Forelimb muscle (tissue), 1 donor: ENCODE results near the gene TSFM. TPM values are rescaled to one million over a fixed set of nuclear protein-coding genes. Genes with fewer than 3 reads are reported as not detected.

Source experiments
- DNase-seq: peaks from one replicate; pipeline ENCODE4 v3.0.0-alpha.2; 2013; ENCODE audit warnings: low read depth
- polyA plus RNA-seq: library from polyadenylated mRNA; unstranded; fragments of 120-200 nt; gene quantifications from one replicate; pipeline ENCODE4 v1.2.1, GENCODE V29; 2013; ENCODE audit not compliant: insufficient read length

Gene TSFM
- polyA plus RNA-seq, 1 donor: 30.0 TPM

- DNase-seq: no peak
These were observed 2.9 kb upstream of the TSFM start for GRCh38 chr12:57779736-57780135.

GRCh38 chr12:57780284-57780897 is 2.2 kb upstream of the TSFM start:
- no peak for DNase-seq

GRCh38 chr12:57781244-57781643 is 1.3 kb upstream of the TSFM start:
- no peak for DNase-seq

GRCh38 chr12:57781801-57782200 is 786 bp upstream of the TSFM start:
- no peak for DNase-seq

- no peak for DNase-seq
These were observed 362 bp upstream of the TSFM start for GRCh38 chr12:57782243-57782607.

- no peak for DNase-seq
These were observed 847 bp downstream of the TSFM start for GRCh38 chr12:57783466-57783801.

- DNase-seq: no peak
These were observed 1.3 kb downstream of the TSFM start for GRCh38 chr12:57783861-57784260.

GRCh38 chr12:57793920-57794319 is 11.3 kb downstream of the TSFM start:
- DNase-seq: no peak

GRCh38 chr12:57795354-57795753 is 12.8 kb downstream of the TSFM start:
- DNase-seq: no peak

GRCh38 chr12:57796996-57797395 is 14.4 kb downstream of the TSFM start:
- no peak for DNase-seq

- no peak for DNase-seq
These were observed 15.3 kb downstream of the TSFM start for GRCh38 chr12:57797933-57798332.

GRCh38 chr12:57800965-57801364 is 18.4 kb downstream of the TSFM start:
- DNase-seq: no peak

GRCh38 chr12:57802607-57803006 is 20.0 kb downstream of the TSFM start:
- no peak for DNase-seq

GRCh38 chr12:57803319-57803893 is 20.8 kb downstream of the TSFM start:
- no peak for DNase-seq

GRCh38 chr12:57806677-57807076 is 24.1 kb downstream of the TSFM start:
- DNase-seq: no peak

GRCh38 chr12:57807285-57807684 is 24.7 kb downstream of the TSFM start:
- DNase-seq: no peak

- no peak for DNase-seq
These were observed 25.8 kb downstream of the TSFM start for GRCh38 chr12:57808351-57808750.

- no peak for DNase-seq
These were observed 26.8 kb downstream of the TSFM start for GRCh38 chr12:57809425-57809824.

GRCh38 chr12:57810450-57810849 is 27.9 kb downstream of the TSFM start:
- DNase-seq: no peak

GRCh38 chr12:57811028-57811755 is 28.6 kb downstream of the TSFM start:
- DNase-seq: no peak

- no peak for DNase-seq
These were observed 30.8 kb downstream of the TSFM start for GRCh38 chr12:57813111-57813970.

GRCh38 chr12:57813971-57814772 is 31.6 kb downstream of the TSFM start:
- no peak for DNase-seq
